CD4-positive, alpha-beta T cell treated with Interleukin-4 for 4 hours (primary cell): ENCODE results near the gene CKLF.

Source experiments
- DNase-seq: peaks from one replicate; pipeline ENCODE4 v3.0.0-alpha.2; 2020

The CKLF gene

GRCh38 chr16:66519482-66520373 lies 32.6 kb upstream of the CKLF start:
- no peak for DNase-seq

- DNase-seq, result peak; percentile 27
These were observed 31.8 kb upstream of the CKLF start for GRCh38 chr16:66520406-66521170.

GRCh38 chr16:66521252-66521713 lies 31.1 kb upstream of the CKLF start:
- DNase-seq, result no peak

- peak; percentile 95 for DNase-seq
These were observed 30.2 kb upstream of the CKLF start for GRCh38 chr16:66521951-66522771.

- no peak for DNase-seq
These were observed 29.4 kb upstream of the CKLF start for GRCh38 chr16:66522816-66523590.

GRCh38 chr16:66523861-66524354 lies 28.5 kb upstream of the CKLF start:
- peak; percentile 68 for DNase-seq

- peak; percentile 51 for DNase-seq
These were observed 27.7 kb upstream of the CKLF start for GRCh38 chr16:66524601-66525164.

GRCh38 chr16:66525396-66526180 lies 26.8 kb upstream of the CKLF start:
- DNase-seq, result no peak

GRCh38 chr16:66528294-66528693 lies 24.1 kb upstream of the CKLF start:
- no peak for DNase-seq

GRCh38 chr16:66529475-66529874 lies 22.9 kb upstream of the CKLF start:
- no peak for DNase-seq

- no peak for DNase-seq
These were observed 18.0 kb upstream of the CKLF start for GRCh38 chr16:66534376-66534799.

- no peak for DNase-seq
These were observed 15.9 kb upstream of the CKLF start for GRCh38 chr16:66536525-66536924.

- no peak for DNase-seq
These were observed 15.1 kb upstream of the CKLF start for GRCh38 chr16:66537236-66537635.

GRCh38 chr16:66538910-66539309 lies 13.5 kb upstream of the CKLF start:
- no peak for DNase-seq

- DNase-seq, result peak; percentile 40
These were observed 12.5 kb upstream of the CKLF start for GRCh38 chr16:66539623-66540469.

GRCh38 chr16:66541388-66542355 lies 10.7 kb upstream of the CKLF start:
- no peak for DNase-seq

GRCh38 chr16:66542396-66542795 lies 10.0 kb upstream of the CKLF start:
- no peak for DNase-seq

- no peak for DNase-seq
These were observed 8.8 kb upstream of the CKLF start for GRCh38 chr16:66543541-66543940.
